GM12873 (cell line): ENCODE results near the gene INO80.

Experiments
- CTCF ChIP-seq: IDR thresholded peaks from 2 replicates; pipeline ENCODE4 v1.5.1; 2012; ENCODE audit warnings: low read depth, mild to moderate bottlenecking, moderate library complexity, low read length, control low read depth; ENCODE audit not compliant: insufficient read depth; ENCODE audit errors: missing control alignments

Gene INO80

GRCh38 chr15:40955141-40955903, 160.8 kb downstream of the INO80 start:
- no peak for TF ChIP-seq CTCF

GRCh38 chr15:40953713-40954074, 162.4 kb downstream of the INO80 start:
- TF ChIP-seq CTCF = no peak

GRCh38 chr15:40952901-40953712, 163.0 kb downstream of the INO80 start, which contains the start of gene CHAC1:
CHAC1 (plus strand) TSS chr15:40953471; CDS start chr15:40953584, 113 bp downstream.
- TF ChIP-seq CTCF = peak; percentile 11

- TF ChIP-seq CTCF = no peak
Observed at GRCh38 chr15:40952301-40952900, 163.7 kb downstream of the INO80 start.

- no peak for TF ChIP-seq CTCF
Observed at GRCh38 chr15:40951764-40952163, 164.3 kb downstream of the INO80 start.

- TF ChIP-seq CTCF = no peak
Observed at GRCh38 chr15:40949756-40950207, 166.3 kb downstream of the INO80 start.
